NT2/D1 (cell line): Measurements from ENCODE around the gene OR2J2.
"Not testable (repeated sequence)": the region's sequence is repeated elsewhere in the genome, so short reads cannot be mapped to it uniquely, and the experiment has no call there.

ENCODE experiments used
- YY1 ChIP-seq: IDR thresholded peaks from 2 replicates; pipeline ENCODE4 v1.6.1; 2011; ENCODE audit not compliant: insufficient read length, insufficient read depth
- ZNF274 ChIP-seq: IDR thresholded peaks from 2 replicates; pipeline ENCODE4 v1.6.1; 2011; ENCODE audit warnings: mild to moderate bottlenecking, low read depth, low read length

DNA sequence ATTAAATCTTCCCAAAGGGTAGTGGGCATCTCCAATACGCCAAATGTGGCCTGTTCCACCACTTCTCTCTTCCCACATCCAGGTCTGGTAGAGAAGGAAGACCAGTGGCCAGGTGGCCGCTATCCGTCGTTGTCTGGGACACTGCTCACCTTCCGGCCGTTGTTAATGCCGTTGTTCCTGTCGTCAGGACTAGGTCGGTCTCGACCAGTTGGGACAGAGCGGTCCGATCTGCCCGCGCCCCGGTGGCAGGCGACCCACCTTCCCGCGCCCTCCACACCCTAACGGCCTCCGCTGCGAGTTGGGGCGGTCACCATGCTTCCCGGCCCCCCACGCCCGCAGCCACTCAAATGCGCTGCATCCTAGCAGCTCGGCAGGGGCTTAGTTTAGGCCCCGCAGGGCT, 5.1 kb upstream of the OR2J2 start:
- not testable (repeated sequence) for TF ChIP-seq ZNF274, YY1
